HG03066 (cell line): ENCODE results near the gene ZNF821.
"Not testable (repeated sequence)": the region's sequence is repeated elsewhere in the genome, so short reads cannot be mapped to it uniquely, and the experiment has no call there.

Experiments
- ATAC-seq: cut with Tn5 transposase; IDR thresholded peaks from one replicate; pipeline ENCODE4 v1.9.1; 2021; ENCODE audit warnings: low read depth; ENCODE audit not compliant: unreplicated experiment

ZNF821 gene

GRCh38 chr16:71811261-71811803, 72.7 kb downstream of the ZNF821 start:
- no peak for ATAC-seq

GRCh38 chr16:71810155-71810530, 73.8 kb downstream of the ZNF821 start:
- ATAC-seq = not testable (repeated sequence)
